Measurements from ENCODE around the gene SELENOO. TPM values are rescaled to one million over a fixed set of nuclear protein-coding genes. Genes with fewer than 3 reads are reported as not detected.
A peak's percentile ranks its signal among the peaks of the same experiment; 100 is the strongest.

SELENOO gene
- total and polyA plus RNA-seq, 3 experiments from 2014 or later, result 6.1 to 25.9 (median 22.3) TPM

- POLR2A ChIA-PET, result interaction anchor here (0.5 kb wide), 1 partner anchor 8 kb away, joined by 3 read pairs; no protein-coding TSS in a partner anchor
- Mint-ChIP-seq H3K9me3 (no peaks in the 10 kb centered on the region), H3K27me3 (peaks cover 2 to 5% of the 10 kb centered on the region in 2 donors), H3K36me3 (peaks cover 0 to 3% (median 2%) of the 10 kb centered on the region in 3 donors), H3K4me3 (no peak overlapping the region), H3K4me1 (peaks cover 10 to 20% (median 12%) of the 10 kb centered on the region in 3 donors), H3K27ac (no peak overlapping the region)
- DNase-seq, result peak in 1 of 5 donors; percentile 44
- Histone ChIP-seq H3K4me3 (ENCODE audit: low read length) (no peak overlapping the region), H3K27ac (ENCODE audit: low read depth, low read length) (no peak overlapping the region), H3K36me3 (ENCODE audit: insufficient read depth, low read length) (no peaks in the 10 kb centered on the region), H3K9me3 (ENCODE audit: low read length) (no peaks in the 10 kb centered on the region), H3K4me1 (ENCODE audit: insufficient read depth, low read length) (peaks cover 14% of the 10 kb centered on the region), H3K27me3 (ENCODE audit: insufficient read depth, low read length, poor library complexity, severe bottlenecking) (no peaks in the 10 kb centered on the region)
- CTCF ChIA-PET, result interaction anchor here (1.0 kb wide), 1 partner anchor 32 kb away, joined by 3 read pairs; no protein-coding TSS in a partner anchor
Measured at GRCh38 chr22:50182176-50183081, 18.4 kb upstream of the SELENOO start.

GRCh38 chr22:50183141-50183971 is 17.5 kb upstream of the SELENOO start:
- H3K4me1 Mint-ChIP-seq, result peaks cover 11 to 23% (median 14%) of the 10 kb centered on the region in 3 donors
- H3K36me3 ChIP-seq (ENCODE audit: insufficient read depth, low read length), result peaks cover 2% of the 10 kb centered on the region
- H3K4me1 ChIP-seq (ENCODE audit: insufficient read depth, low read length), result peaks cover 17% of the 10 kb centered on the region
- peak in 1 of 5 donors; percentile 42 for DNase-seq
- peaks cover 0 to 3% (median 2%) of the 10 kb centered on the region in 3 donors for H3K36me3 Mint-ChIP-seq
- ChIA-PET CTCF (interaction anchor here (1.0 kb wide), 1 partner anchor 33 kb away, joined by 3 read pairs; no protein-coding TSS in a partner anchor), POLR2A (no interaction called here)
- peak overlapping the region in 1 of 8 donors; percentile 75 for H3K27ac Mint-ChIP-seq
- peak overlapping the region in 4 of 7 donors; percentile 31 to 82 (median 45) for H3K4me3 Mint-ChIP-seq
- H3K9me3 ChIP-seq (ENCODE audit: low read length), result no peaks in the 10 kb centered on the region
- H3K27me3 Mint-ChIP-seq, result peaks cover 2 to 5% of the 10 kb centered on the region in 2 donors
- H3K4me3 ChIP-seq (ENCODE audit: low read length), result no peak overlapping the region
- no peaks in the 10 kb centered on the region for H3K27me3 ChIP-seq (ENCODE audit: insufficient read depth, low read length, poor library complexity, severe bottlenecking)
- no peak overlapping the region for H3K27ac ChIP-seq (ENCODE audit: low read depth, low read length)
- H3K9me3 Mint-ChIP-seq, result no peaks in the 10 kb centered on the region

GRCh38 chr22:50184004-50184901 is 16.6 kb upstream of the SELENOO start:
- peak in 1 of 5 donors; percentile 47 for DNase-seq
- Mint-ChIP-seq H3K36me3 (peaks cover 0 to 3% (median 2%) of the 10 kb centered on the region in 3 donors), H3K27ac (peak overlapping the region in 1 of 8 donors; percentile 75), H3K4me3 (peak overlapping the region; percentile 59 to 90 (median 65)), H3K9me3 (no peaks in the 10 kb centered on the region), H3K4me1 (peaks cover 13 to 32% (median 16%) of the 10 kb centered on the region in 3 donors), H3K27me3 (peaks cover 2 to 5% of the 10 kb centered on the region in 2 donors)
- ChIA-PET CTCF (no interaction called here), POLR2A (interaction anchor here (1.0 kb wide), 1 partner anchor 9 kb away, joined by 3 read pairs; no protein-coding TSS in a partner anchor)
- H3K27ac ChIP-seq (ENCODE audit: low read depth, low read length), result no peak overlapping the region
- no peaks in the 10 kb centered on the region for H3K27me3 ChIP-seq (ENCODE audit: insufficient read depth, low read length, poor library complexity, severe bottlenecking)
- H3K36me3 ChIP-seq (ENCODE audit: insufficient read depth, low read length), result peaks cover 7% of the 10 kb centered on the region
- H3K4me1 ChIP-seq (ENCODE audit: insufficient read depth, low read length), result peaks cover 26% of the 10 kb centered on the region
- H3K4me3 ChIP-seq (ENCODE audit: low read length), result no peak overlapping the region
- no peaks in the 10 kb centered on the region for H3K9me3 ChIP-seq (ENCODE audit: low read length)

GRCh38 chr22:50184902-50185374 is 15.9 kb upstream of the SELENOO start:
- no peak for DNase-seq
- no peak overlapping the region for H3K27ac Mint-ChIP-seq
- H3K4me3 ChIP-seq (ENCODE audit: low read length), result peak overlapping the region; percentile 57
- H3K4me1 Mint-ChIP-seq, result peaks cover 20 to 35% (median 23%) of the 10 kb centered on the region in 3 donors
- H3K36me3 Mint-ChIP-seq, result peaks cover 0 to 3% (median 2%) of the 10 kb centered on the region in 3 donors
- H3K27ac ChIP-seq (ENCODE audit: low read depth, low read length), result no peak overlapping the region
- no peaks in the 10 kb centered on the region for H3K27me3 ChIP-seq (ENCODE audit: insufficient read depth, low read length, poor library complexity, severe bottlenecking)
- ChIA-PET POLR2A (interaction anchor here (1.0 kb wide), 1 partner anchor 10 kb away, joined by 3 read pairs; no protein-coding TSS in a partner anchor), CTCF (no interaction called here)
- H3K27me3 Mint-ChIP-seq, result peaks cover 0 to 2% of the 10 kb centered on the region in 2 donors
- peaks cover 7% of the 10 kb centered on the region for H3K36me3 ChIP-seq (ENCODE audit: insufficient read depth, low read length)
- H3K4me3 Mint-ChIP-seq, result peak overlapping the region in 6 of 7 donors; percentile 71 to 92 (median 81)
- H3K9me3 ChIP-seq (ENCODE audit: low read length), result no peaks in the 10 kb centered on the region
- H3K9me3 Mint-ChIP-seq, result no peaks in the 10 kb centered on the region
- peaks cover 33% of the 10 kb centered on the region for H3K4me1 ChIP-seq (ENCODE audit: insufficient read depth, low read length)

GRCh38 chr22:50185375-50186087 is 15.3 kb upstream of the SELENOO start, which contains the start of gene TRABD:
TSS of gene TRABD (plus strand) at chr22:50185913. CDS start at chr22:50193061, 7,148 bp downstream.
- Mint-ChIP-seq H3K9me3 (no peaks in the 10 kb centered on the region), H3K36me3 (peaks cover 0 to 4% (median 2%) of the 10 kb centered on the region in 3 donors), H3K27ac (peak within 1 kb of the TSS; percentile 90 to 100 (median 98)), H3K27me3 (peaks cover 0 to 2% of the 10 kb centered on the region in 2 donors), H3K4me1 (peaks cover 20 to 41% (median 24%) of the 10 kb centered on the region in 3 donors), H3K4me3 (peak within 1 kb of the TSS; percentile 94 to 98 (median 95))
- Histone ChIP-seq H3K27me3 (ENCODE audit: insufficient read depth, low read length, poor library complexity, severe bottlenecking) (no peaks in the 10 kb centered on the region), H3K9me3 (ENCODE audit: low read length) (no peaks in the 10 kb centered on the region), H3K27ac (ENCODE audit: low read depth, low read length) (peak within 1 kb of the TSS; percentile 61), H3K36me3 (ENCODE audit: insufficient read depth, low read length) (peaks cover 7% of the 10 kb centered on the region), H3K4me3 (ENCODE audit: low read length) (peak within 1 kb of the TSS; percentile 78), H3K4me1 (ENCODE audit: insufficient read depth, low read length) (peaks cover 35% of the 10 kb centered on the region)
- ChIA-PET POLR2A (no interaction called here), CTCF (no interaction called here)
- peak; percentile 82 to 92 (median 86) for DNase-seq

GRCh38 chr22:50186181-50186714 is 14.6 kb upstream of the SELENOO start:
- CTCF ChIA-PET, result interaction anchor here (2.0 kb wide), 1 partner anchor 11 kb away, joined by 6 read pairs; no protein-coding TSS in a partner anchor

More at GRCh38 chr22:50186181-50186714, 14.6 kb upstream of the SELENOO start:
- peaks cover 22 to 46% (median 26%) of the 10 kb centered on the region in 3 donors for H3K4me1 Mint-ChIP-seq
- Histone ChIP-seq H3K4me3 (ENCODE audit: low read length) (peak overlapping the region; percentile 78), H3K27me3 (ENCODE audit: insufficient read depth, low read length, poor library complexity, severe bottlenecking) (no peaks in the 10 kb centered on the region), H3K9me3 (ENCODE audit: low read length) (no peaks in the 10 kb centered on the region), H3K36me3 (ENCODE audit: insufficient read depth, low read length) (peaks cover 7% of the 10 kb centered on the region), H3K4me1 (ENCODE audit: insufficient read depth, low read length) (peaks cover 40% of the 10 kb centered on the region), H3K27ac (ENCODE audit: low read depth, low read length) (peak overlapping the region; percentile 61)
- H3K27me3 Mint-ChIP-seq, result peaks cover 0 to 2% of the 10 kb centered on the region in 2 donors
- H3K36me3 Mint-ChIP-seq, result peaks cover 0 to 10% (median 2%) of the 10 kb centered on the region in 3 donors
- DNase-seq, result peak in 1 of 5 donors; percentile 55
- H3K4me3 Mint-ChIP-seq, result peak overlapping the region; percentile 94 to 98 (median 95)
- H3K9me3 Mint-ChIP-seq, result no peaks in the 10 kb centered on the region
- peak overlapping the region; percentile 90 to 100 (median 98) for H3K27ac Mint-ChIP-seq
- POLR2A ChIA-PET, result no interaction called here

Data from CD8-positive, alpha-beta memory T cell (primary cell).